NCI-H2107 treated with DMSO at 0.1 percent for 48 hours (cell line): ENCODE data around the gene TNFRSF13B.
"Not testable (repeated sequence)": the region's sequence is repeated elsewhere in the genome, so short reads cannot be mapped to it uniquely, and the experiment has no call there.

ENCODE experiments used
- DNase-seq: peaks from one replicate; lab custom pipeline; 2025; ENCODE audit not compliant: unreplicated experiment; lab: John Stamatoyannopoulos, UW

The TNFRSF13B gene

GRCh38 chr17:16962804-16963203 lies 9.1 kb downstream of the TNFRSF13B start:
- DNase-seq, result no peak

- no peak for DNase-seq
Observed at GRCh38 chr17:16961792-16962191, 10.1 kb downstream of the TNFRSF13B start.

GRCh38 chr17:16961022-16961421 lies 10.9 kb downstream of the TNFRSF13B start:
- DNase-seq, result not testable (repeated sequence)

GRCh38 chr17:16955011-16955410 lies 16.9 kb downstream of the TNFRSF13B start:
- not testable (repeated sequence) for DNase-seq

- no peak for DNase-seq
Observed at GRCh38 chr17:16954521-16954920, 17.4 kb downstream of the TNFRSF13B start.

- no peak for DNase-seq
Observed at GRCh38 chr17:16953841-16954240, 18.1 kb downstream of the TNFRSF13B start.

GRCh38 chr17:16953347-16953746 lies 18.6 kb downstream of the TNFRSF13B start:
- no peak for DNase-seq

GRCh38 chr17:16952401-16952800 lies 19.5 kb downstream of the TNFRSF13B start:
- no peak for DNase-seq

GRCh38 chr17:16950488-16950887 lies 21.4 kb downstream of the TNFRSF13B start:
- no peak for DNase-seq

- no peak for DNase-seq
Observed at GRCh38 chr17:16948587-16949376, 23.1 kb downstream of the TNFRSF13B start.

- DNase-seq, result no peak
Observed at GRCh38 chr17:16947470-16947869, 24.4 kb downstream of the TNFRSF13B start.

- peak; percentile 12 for DNase-seq
Observed at GRCh38 chr17:16945663-16946218, 26.2 kb downstream of the TNFRSF13B start.

GRCh38 chr17:16945136-16945482 lies 26.8 kb downstream of the TNFRSF13B start:
- no peak for DNase-seq

- DNase-seq, result no peak
Observed at GRCh38 chr17:16944334-16945135, 27.4 kb downstream of the TNFRSF13B start.

GRCh38 chr17:16943541-16944333 lies 28.2 kb downstream of the TNFRSF13B start:
- peak; percentile 2 for DNase-seq

GRCh38 chr17:16943032-16943352 lies 28.9 kb downstream of the TNFRSF13B start:
- DNase-seq, result no peak

- DNase-seq, result no peak
Observed at GRCh38 chr17:16942141-16943031, 29.5 kb downstream of the TNFRSF13B start.

- DNase-seq, result no peak
Observed at GRCh38 chr17:16941072-16942036, 30.6 kb downstream of the TNFRSF13B start.
